Stimulated activated CD8-positive, alpha-beta memory T cell treated with anti-CD3 and anti-CD28 coated beads, Interleukin-2, amount 100 ng/mL, for 1 hour (primary cell): ENCODE measurements around the gene HS6ST1.

Experiments
- DNase-seq, 2 donors: peaks; one replicate each; pipeline ENCODE4 v3.0.0-alpha.2; 2020; ENCODE audit warnings: low read depth in 2 of 2

Gene HS6ST1

DNA sequence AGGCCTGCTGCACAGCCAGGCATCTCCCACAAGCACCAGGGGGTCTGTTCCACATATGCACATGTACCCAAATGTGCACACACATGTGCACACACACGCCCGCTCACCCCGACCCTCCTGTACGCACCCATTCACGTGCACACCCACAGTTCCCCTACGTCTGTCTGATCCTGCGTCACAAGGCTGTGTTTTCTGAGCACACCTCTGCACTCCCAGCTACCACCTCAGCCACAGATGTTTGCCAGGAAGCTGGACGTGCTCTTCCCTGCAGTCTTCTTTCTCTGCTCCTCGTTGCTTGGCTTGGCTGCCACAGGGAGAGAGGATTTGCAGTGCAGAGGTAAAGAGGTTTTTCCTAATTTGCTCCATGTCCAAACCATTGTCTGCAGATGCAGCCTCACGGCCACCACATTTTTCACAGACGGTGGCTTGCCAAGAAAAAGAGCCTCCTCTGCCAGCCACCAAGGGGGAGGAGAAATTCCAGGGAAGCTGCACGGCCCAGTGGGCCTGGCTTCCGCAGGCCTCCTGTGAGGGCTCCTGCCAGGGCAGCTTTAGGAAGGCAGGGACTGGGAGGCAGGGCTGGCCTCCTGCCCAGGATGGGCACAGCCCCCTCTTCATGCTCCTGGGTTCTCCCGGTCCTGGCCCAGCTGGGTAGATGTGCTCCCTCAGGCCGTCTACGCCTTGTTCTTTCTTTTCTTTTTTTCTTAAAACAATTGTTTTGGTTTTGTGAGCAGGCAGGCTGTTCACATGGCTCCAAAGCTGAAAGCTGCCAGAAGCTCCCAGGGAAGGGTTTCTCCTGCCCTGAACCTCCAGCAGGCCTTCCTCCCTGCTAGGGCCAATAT lies 29.3 kb upstream of the HS6ST1 start:
- DNase-seq, result no peak

GRCh38 chr2:128347171-128347558 lies 28.5 kb upstream of the HS6ST1 start:
- DNase-seq, result no peak

DNA sequence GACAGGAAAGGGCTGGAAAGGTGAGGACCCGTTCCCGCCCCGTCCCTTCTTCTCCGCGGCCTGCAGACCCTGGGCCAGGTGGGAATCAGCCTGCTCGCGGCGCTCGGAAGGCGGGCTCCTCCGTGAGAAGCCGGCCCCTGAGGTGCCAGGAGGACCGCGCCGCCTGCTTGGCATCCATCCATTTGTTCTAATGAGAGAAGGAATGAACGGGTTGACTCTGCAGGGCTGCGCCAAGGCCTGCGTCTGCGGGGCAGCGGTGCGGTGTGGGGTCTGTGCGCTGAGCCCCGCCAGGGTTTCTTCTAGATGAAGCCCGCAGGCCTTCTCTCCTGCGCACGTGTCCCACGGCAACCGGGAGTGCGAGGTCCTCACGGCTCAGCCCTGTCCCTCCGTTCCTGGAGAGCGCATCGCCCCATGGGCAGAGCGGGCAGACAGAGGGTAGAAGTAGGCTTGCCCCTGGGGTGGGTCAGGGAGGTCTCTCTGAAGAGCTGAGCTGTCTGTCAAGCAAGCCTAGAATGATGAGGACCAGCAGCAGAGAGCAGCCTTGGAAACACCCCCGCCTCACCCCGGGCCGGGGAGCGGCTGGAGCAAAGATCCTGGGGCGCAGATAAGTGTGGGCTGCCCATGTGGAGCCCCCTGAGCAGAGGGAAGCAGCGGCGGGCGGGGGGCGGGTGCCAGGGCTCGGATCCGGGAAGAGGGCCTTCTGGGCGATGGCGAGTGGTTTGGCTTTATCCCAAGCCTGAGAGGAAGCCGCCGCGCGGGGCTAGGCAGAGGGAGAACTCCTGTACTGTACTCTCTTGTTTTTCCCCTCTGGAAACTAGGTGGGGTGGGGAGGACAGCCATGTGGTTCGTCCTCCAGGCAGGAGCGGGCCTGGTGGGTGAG lies 27.9 kb upstream of the HS6ST1 start:
- no peak for DNase-seq

DNA sequence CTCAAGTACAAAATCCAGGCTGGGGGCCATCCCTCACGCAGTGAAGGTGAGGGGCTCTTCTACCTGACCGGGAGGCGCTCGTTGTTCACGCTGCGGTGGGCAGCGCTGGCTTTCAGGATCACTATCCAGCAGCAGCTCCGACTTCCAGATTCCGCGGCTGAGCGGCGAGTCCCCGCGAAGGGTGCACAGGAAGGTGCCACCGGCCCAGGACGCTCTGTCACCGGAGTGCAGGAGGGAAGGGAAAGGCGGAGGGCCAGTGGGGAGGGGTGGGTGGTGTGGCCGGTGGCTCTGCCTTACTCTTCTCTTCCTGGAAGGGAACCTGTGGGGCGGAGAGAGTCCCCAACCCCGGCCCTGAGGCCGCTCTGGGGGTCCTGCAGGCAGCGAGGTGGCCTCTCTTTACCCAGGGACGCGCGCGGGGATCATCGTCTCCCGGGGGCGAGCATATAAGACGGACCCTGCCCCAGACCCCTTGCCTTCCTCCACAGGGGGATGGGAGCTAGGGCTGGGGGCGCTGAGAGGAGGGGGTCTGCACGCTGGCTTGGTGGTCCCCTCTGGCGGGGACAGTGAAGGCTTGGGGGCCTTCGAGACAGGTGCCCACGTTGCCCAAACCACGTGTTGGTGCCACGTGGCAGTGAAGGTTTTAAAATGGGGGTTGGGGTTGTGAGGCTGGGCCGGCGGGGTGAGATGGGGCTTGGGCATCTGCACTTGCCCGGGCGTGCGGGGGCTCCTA lies 26.9 kb upstream of the HS6ST1 start:
- no peak for DNase-seq

DNA sequence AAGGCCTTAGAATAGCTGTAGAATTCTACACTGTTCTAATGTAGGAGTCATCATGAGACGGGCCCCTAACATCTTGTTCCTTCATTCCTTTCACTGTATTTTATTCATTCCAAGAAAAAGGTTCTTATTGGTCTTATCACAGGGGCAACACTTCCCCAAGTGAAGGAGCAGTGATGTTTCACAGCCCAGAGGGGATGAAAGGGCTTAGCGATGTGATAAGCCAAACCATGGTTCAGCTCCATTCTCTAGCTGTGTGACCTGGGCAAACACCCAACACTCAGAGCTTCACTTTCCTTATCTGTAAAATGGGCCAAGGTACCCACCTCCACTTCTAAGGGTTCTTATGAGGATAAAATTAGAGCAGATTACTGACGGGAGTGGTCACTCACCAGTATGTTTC lies 25.4 kb upstream of the HS6ST1 start:
- DNase-seq, result no peak

- no peak for DNase-seq
Measured at GRCh38 chr2:128343459-128343858, 24.8 kb upstream of the HS6ST1 start.

GRCh38 chr2:128342550-128342949 lies 23.9 kb upstream of the HS6ST1 start:
- no peak for DNase-seq

DNA sequence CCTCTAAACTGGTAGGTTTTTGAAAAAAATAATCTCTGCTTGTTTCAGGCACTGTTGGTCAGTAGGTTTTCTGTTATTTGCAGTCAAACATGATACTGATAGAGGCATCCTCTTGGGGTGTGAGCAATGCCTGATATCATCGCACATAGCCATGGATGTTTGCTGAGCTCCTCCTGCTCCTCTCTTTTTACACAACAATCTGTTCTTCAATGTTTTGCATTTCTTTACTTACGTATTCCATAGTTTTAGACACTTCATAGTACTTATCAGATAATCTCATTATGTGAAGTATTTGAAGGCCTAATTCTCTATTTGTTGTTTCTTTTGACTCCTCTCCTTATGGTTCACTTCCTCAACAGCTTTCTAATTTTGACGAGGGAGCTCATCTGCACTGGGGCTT lies 23.0 kb upstream of the HS6ST1 start:
- no peak for DNase-seq

DNA sequence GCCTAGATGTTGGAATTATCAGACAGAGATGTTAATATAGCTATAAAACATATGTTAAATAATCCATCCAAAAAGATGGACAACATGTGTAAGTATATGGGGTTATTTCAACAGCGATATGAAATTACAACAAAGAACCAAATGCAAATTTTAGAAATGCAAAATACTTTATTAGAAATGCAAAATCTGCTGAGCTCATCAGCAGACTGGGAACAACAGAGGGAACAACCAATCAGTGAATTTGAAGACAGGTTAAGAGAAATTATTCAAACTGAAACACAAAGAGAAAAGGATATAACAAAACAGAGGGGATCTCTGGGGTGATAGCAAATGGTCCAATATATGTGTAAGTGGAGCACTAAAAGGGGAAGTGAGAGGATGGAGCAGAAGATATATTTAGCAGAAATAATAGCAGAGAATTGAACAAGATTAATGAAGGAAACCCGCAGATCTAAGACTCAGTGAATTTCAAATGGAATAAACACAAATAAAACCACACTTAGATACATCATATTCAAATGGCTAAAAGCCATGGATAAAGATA lies 13.5 kb upstream of the HS6ST1 start:
- DNase-seq, result no peak

- no peak for DNase-seq
Measured at GRCh38 chr2:128330583-128330982, 11.9 kb upstream of the HS6ST1 start.

GRCh38 chr2:128329607-128330006 lies 10.9 kb upstream of the HS6ST1 start:
- DNase-seq, result no peak

DNA sequence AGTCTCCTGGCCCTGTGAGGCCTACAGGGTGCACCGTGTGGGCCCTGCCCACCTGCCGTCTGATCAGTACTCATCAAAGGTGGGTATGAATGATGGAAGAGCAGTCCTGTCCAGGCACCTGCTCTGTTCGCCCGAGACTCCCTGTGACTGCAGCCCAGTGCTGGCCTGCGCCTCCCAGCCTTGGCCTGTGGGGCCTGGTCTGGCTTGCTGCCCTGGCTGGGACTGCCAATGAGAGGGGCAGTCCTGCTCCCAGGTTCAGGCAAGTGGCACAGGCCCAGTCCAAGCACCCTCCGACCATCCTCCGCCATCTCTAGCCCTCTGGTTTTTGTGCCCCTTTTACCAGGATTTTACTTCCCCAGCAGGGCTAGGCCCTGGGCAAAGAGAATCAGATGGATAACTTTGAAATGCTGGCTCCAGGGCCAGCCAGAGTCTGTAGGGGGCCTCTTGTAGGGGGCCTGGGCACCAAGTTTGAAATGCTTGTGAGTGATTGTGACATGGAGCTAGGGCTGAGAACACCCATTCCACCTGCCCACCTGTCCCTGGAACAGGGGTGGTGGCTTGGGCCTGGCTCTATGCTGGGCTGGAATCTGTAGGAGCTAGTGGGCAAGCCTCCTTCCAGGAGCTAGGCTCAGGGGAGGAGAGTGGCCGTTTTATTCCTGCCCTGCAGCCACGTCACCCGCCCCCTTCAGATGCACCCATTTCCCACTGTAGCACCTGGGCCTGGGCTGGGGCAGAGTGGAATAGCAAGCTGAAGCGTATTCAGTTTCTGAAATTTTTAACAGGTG lies 8.7 kb upstream of the HS6ST1 start:
- DNase-seq, result no peak

GRCh38 chr2:128326346-128326745 lies 7.7 kb upstream of the HS6ST1 start:
- DNase-seq, result no peak

- DNase-seq, result no peak
Measured at GRCh38 chr2:128325611-128326181, 7.0 kb upstream of the HS6ST1 start.

GRCh38 chr2:128324897-128325410 lies 6.3 kb upstream of the HS6ST1 start:
- no peak for DNase-seq

- DNase-seq, result no peak
Measured at GRCh38 chr2:128324008-128324896, 5.6 kb upstream of the HS6ST1 start.

DNA sequence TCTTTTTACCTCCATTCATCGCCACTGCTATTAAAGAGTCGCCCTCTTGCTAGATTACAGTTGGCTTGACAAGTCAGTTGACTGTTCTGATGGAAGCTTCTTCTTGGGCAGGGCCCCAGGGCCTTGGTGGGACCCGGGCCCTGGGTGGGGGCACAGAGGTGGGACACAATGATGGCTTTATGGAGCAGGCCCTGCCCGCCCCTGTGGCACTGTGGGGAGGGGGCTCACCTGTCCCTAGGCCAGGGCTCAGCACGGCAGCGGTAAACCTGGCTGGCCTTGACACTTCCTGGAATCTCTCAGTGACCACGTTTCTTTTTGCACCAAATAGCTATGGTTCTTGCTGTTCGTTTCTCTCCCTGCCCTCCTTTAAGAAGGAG lies 4.9 kb upstream of the HS6ST1 start:
- no peak for DNase-seq

- DNase-seq, result no peak
Measured at GRCh38 chr2:128322715-128323554, 4.3 kb upstream of the HS6ST1 start.
